ENCODE results near the gene SEMA4C. TPM values are rescaled to one million over a fixed set of nuclear protein-coding genes. Genes with fewer than 3 reads are reported as not detected.

SEMA4C gene
- total RNA-seq, 1 experiment from 2014 or later: 16.3 TPM

DNA sequence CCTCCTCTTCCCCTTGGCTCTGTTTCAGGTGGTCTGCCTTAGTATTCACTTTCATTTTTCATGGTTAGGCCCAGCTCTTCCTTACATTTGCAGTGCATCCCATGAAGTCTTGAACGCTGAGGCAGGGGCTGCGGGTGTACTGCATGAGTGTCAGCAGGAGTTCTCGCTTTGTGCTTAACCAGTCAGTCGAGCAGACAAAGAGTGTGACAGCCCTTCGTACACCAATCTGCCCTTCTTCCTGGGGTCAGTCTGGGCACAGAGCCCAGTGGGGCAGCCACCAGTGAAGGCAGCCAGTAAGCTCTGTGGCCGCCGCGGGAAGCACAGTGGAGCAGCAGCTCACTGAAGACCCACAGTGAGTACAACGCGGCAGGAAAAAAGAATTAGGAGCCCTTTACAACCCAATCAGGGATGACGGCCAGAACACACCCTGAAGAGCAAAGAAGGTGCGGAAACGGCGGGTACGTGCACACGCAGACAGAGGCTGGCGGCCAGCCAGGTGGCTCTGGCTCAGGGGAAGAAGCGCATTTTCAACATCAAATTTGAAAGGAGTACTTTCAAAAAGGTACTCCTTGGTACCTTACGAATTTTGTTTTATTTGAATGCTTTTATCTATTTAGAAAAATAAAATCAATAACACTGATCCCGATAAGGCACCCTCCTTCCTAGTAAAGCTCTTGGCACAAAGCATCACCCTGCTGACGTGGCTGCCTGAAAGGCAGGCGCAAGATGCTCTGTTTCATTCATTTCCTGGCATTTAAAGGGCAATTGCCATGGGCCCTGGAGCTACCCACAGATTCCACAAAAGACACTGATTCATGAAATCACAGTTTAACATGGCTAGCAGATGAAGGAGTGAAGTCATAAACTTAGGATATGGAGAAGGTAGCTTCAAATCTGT lies 47.0 kb upstream of the SEMA4C start:
- intact Hi-C loops (cut with micrococcal nuclease): loop anchor here (2.0 kb wide), 1 partner anchor 48 kb away; no protein-coding TSS in a partner anchor
- H3K4me3 Mint-ChIP-seq (ENCODE audit: unreplicated experiment): peak overlapping the region; percentile 63
- peaks cover 34% of the 10 kb centered on the region for H3K4me1 Mint-ChIP-seq (ENCODE audit: insufficient read depth, unreplicated experiment)
- CTCF ChIA-PET: interaction anchor here (0.6 to 2.0 kb wide), 14 partner anchors 10 to 1165 kb away, joined by 3 to 12 read pairs (median 3); partner anchors contain the start of genes ANKRD36 and ANKRD39
- TSS peak; percentile 67 for BruUV-seq (replicated peaks)
- peaks cover 18% of the 10 kb centered on the region for H3K27me3 Mint-ChIP-seq (ENCODE audit: insufficient read depth, unreplicated experiment)
- peak overlapping the region; percentile 15 for H3K27ac Mint-ChIP-seq (ENCODE audit: low read depth, unreplicated experiment)
- TF ChIP-seq, protein P1, sequence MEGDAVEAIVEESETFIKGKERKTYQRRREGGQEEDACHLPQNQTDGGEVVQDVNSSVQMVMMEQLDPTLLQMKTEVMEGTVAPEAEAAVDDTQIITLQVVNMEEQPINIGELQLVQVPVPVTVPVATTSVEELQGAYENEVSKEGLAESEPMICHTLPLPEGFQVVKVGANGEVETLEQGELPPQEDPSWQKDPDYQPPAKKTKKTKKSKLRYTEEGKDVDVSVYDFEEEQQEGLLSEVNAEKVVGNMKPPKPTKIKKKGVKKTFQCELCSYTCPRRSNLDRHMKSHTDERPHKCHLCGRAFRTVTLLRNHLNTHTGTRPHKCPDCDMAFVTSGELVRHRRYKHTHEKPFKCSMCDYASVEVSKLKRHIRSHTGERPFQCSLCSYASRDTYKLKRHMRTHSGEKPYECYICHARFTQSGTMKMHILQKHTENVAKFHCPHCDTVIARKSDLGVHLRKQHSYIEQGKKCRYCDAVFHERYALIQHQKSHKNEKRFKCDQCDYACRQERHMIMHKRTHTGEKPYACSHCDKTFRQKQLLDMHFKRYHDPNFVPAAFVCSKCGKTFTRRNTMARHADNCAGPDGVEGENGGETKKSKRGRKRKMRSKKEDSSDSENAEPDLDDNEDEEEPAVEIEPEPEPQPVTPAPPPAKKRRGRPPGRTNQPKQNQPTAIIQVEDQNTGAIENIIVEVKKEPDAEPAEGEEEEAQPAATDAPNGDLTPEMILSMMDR (IDR thresholded peaks at IDR 0.05; ENCODE audit: unreplicated experiment): no peak
- H3K36me3 Mint-ChIP-seq (ENCODE audit: insufficient read depth, unreplicated experiment): no peaks in the 10 kb centered on the region
- H3K9me3 Mint-ChIP-seq (ENCODE audit: unreplicated experiment): no peaks in the 10 kb centered on the region
- POLR2A ChIA-PET: interaction anchor here (0.7 to 1.8 kb wide), 6 partner anchors 11 to 61 kb away, joined by 3 to 7 read pairs (median 5); partner anchors contain the start of gene ANKRD39
- DNase-seq (ENCODE audit: unreplicated experiment): peak; percentile 84

DNA sequence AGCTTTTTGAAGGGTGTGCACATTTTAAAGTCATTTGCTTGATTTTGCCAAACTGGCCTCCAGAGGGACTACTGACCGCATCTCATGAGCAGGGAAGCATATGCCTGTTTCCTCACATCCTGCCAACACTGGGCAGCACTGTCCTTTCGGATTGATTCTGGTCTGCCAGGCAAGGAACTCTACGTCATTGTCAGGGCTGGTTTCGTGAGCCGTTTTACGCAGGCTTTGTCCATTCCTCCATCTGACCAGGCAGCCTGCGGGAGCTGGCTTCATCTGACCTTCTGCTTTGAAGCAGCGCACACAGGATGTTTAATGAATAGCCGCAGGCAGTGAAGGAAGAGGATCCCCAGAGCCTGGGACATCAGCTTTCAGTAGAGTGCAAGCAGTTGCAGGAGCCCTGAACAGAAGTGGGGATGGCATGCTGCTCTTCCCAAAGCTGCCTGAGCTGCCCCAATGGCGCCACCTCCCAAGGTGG lies 46.3 kb upstream of the SEMA4C start:
- Mint-ChIP-seq H3K27ac (ENCODE audit: low read depth, unreplicated experiment) (no peak overlapping the region), H3K36me3 (ENCODE audit: insufficient read depth, unreplicated experiment) (no peaks in the 10 kb centered on the region), H3K27me3 (ENCODE audit: insufficient read depth, unreplicated experiment) (peaks cover 18% of the 10 kb centered on the region), H3K4me1 (ENCODE audit: insufficient read depth, unreplicated experiment) (peaks cover 34% of the 10 kb centered on the region), H3K4me3 (ENCODE audit: unreplicated experiment) (peak overlapping the region; percentile 63), H3K9me3 (ENCODE audit: unreplicated experiment) (no peaks in the 10 kb centered on the region)
- intact Hi-C loops (cut with micrococcal nuclease): loop anchor here (2.0 kb wide), 1 partner anchor 47 kb away; no protein-coding TSS in a partner anchor
- POLR2A ChIA-PET: interaction anchor here (1.5 to 1.8 kb wide), 2 partner anchors 12 to 47 kb away, joined by 5 to 7 read pairs; no protein-coding TSS in a partner anchor
- TF ChIP-seq, protein P1 (IDR thresholded peaks at IDR 0.05; ENCODE audit: unreplicated experiment): no peak
- peak; percentile 51 for DNase-seq (ENCODE audit: unreplicated experiment)
- CTCF ChIA-PET: interaction anchor here (0.6 to 2.0 kb wide), 10 partner anchors 9 to 706 kb away, joined by 3 to 12 read pairs (median 3); partner anchors contain the start of genes ANKRD36 and ANKRD39
- no TSS peak for BruUV-seq (replicated peaks)

DNA sequence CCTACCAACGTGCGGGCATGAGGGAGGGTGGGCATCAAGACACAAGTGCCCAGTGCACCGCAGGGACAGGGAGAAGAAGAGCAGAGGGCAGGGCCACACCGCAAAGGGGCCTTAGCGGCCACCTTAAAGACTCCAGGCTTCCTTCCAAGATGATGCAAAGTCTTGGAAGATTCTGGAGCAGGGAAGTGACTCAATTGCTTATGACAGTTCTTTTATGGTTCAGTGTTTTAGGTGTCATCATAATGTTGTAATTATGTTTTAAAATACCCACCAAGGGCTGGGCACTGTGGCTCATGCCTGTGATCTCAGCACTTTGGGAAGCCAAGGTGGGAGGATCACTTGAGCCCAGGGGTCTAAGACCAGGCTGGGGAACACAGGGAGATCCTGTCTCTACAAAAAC lies 44.5 kb upstream of the SEMA4C start:
- intact Hi-C loops (cut with micrococcal nuclease): no loop called here
- CTCF ChIA-PET: interaction anchor here (0.6 kb wide), 1 partner anchor 61 kb away, joined by 3 read pairs; no protein-coding TSS in a partner anchor
- H3K27me3 Mint-ChIP-seq (ENCODE audit: insufficient read depth, unreplicated experiment): no peaks in the 10 kb centered on the region
- H3K9me3 Mint-ChIP-seq (ENCODE audit: unreplicated experiment): no peaks in the 10 kb centered on the region
- BruUV-seq (replicated peaks): no TSS peak
- H3K36me3 Mint-ChIP-seq (ENCODE audit: insufficient read depth, unreplicated experiment): no peaks in the 10 kb centered on the region
- no peak overlapping the region for H3K27ac Mint-ChIP-seq (ENCODE audit: low read depth, unreplicated experiment)
- POLR2A ChIA-PET: interaction anchor here (0.6 kb wide), 1 partner anchor 10 kb away, joined by 3 read pairs; no protein-coding TSS in a partner anchor
- H3K4me3 Mint-ChIP-seq (ENCODE audit: unreplicated experiment): no peak overlapping the region
- peak; percentile 64 for DNase-seq (ENCODE audit: unreplicated experiment)
- TF ChIP-seq, protein P1 (IDR thresholded peaks at IDR 0.05; ENCODE audit: unreplicated experiment): no peak
- H3K4me1 Mint-ChIP-seq (ENCODE audit: insufficient read depth, unreplicated experiment): peaks cover 34% of the 10 kb centered on the region
